ENCODE measurements around the gene NXN.
"Not testable (repeated sequence)": the region's sequence is repeated elsewhere in the genome, so short reads cannot be mapped to it uniquely, and the experiment has no call there.

The NXN gene

DNA sequence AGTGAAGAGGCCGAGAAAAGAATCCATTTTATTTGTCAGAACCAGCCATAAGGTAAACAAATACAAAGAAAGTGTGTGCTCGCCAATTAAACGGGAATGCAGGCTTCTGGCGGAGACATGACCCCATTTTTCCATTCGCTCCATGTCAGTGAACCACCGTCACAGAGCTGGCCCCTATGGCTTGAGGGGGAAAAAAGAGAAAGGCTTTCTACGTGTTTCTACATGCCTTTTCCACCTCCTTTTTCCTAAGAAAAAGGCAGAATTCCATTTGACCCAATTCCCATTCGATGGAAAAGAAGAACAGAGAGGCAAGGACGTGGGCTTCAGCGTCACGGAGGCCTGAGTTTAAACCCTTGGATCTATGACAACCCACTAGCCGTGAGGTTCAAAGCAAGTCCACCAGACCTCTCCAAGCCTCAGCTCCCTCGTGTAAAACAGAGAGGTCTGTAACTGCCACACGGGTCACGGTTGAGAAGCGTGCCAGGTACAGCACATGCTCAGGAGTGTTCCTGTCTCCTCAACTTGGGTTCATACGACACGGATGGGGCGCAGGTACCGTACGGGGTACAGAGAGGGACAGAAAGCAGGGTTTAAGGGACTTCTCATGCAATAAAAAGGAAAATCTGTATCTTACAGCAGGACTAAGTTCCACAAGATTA is 91.9 kb downstream of the NXN start:
- no peak for DNase-seq (ENCODE audit: low read depth)

DNA sequence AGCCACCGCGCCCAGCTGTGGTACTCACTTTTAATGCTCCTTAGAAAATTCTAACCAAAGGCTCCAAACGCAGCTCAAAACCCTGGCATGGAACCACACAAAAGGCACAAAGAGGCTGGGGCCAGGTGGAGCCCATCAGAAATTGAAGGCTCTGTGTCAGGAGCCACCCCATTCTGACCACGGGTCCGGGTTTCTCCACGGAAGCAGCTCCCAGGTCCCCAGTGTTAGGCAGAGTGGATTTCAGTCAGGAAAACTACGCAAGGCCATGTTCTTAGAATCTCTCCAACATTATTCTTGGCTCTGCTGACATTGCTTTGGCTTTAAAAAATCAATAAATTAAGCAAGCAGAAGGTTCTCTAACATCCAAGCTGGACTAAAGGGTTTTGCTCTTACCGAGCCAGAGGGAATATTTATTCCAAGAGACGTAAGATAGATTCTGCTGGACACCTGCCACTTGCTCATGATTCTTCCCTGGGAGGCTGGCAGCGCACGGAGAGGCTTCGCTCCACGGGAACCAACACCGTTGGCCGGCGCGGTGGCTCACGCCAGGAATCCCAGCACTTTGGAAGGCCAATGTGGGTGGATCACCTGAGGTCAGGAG is 93.5 kb downstream of the NXN start:
- DNase-seq (ENCODE audit: low read depth), result no peak

DNA sequence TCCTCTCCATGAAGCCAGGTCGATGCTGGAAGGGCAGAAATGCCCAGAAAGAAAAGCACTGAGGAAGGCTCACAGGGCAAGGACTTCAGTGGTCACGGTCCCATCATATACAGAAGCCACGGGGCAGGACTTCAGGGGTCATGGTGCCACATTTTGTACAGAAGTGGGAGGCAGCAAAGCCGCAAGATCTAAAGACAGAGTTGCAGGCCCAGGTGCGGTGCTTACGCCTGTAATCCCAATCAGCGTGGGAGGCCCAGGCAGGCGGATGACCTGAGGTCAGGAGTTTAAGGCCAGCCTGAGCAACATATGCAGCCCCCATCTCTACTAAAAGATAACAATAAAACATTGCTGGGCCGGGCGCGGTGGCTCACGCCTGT is 96.0 kb downstream of the NXN start:
- no peak for DNase-seq (ENCODE audit: low read depth)

DNA sequence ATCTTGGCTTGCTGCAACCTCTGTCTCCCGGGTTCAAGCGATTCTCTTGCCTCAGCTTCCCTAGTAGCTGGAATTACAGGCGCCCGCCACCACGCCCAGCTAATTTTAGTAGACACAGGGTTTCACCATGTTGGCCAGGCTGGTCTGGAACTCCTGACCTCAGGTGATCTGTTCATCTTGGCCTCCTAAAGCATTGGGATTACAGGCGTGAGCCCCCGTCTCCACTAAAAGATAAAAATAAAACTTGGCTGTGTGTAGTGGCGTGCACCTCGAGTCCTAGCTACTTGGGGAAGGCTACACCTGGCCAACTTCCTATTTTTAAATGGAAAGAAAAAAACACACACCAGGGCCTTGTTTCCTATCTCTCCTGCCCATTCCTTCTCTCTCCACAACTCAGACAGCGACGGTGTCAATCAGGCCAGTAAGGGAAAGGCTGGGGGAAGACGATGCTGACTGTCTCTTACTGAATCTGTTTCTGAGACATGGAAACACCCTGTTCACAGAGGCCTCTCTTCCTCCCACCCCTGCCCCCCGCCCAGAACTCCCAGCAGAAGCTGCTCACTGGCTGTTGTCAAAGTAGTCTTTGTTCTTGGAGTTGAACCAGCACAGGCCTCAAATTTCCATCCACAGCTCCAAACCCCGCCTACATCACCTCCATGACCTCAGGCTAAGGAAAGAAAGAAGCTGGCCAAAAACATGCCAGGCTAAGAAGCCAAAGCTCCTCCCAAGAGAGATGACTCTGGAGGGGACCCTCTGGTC is 96.6 kb downstream of the NXN start:
- DNase-seq (ENCODE audit: low read depth), result no peak

- DNase-seq (ENCODE audit: low read depth), result no peak
Observed at GRCh38 chr17:881778-882177, 97.8 kb downstream of the NXN start.

DNA sequence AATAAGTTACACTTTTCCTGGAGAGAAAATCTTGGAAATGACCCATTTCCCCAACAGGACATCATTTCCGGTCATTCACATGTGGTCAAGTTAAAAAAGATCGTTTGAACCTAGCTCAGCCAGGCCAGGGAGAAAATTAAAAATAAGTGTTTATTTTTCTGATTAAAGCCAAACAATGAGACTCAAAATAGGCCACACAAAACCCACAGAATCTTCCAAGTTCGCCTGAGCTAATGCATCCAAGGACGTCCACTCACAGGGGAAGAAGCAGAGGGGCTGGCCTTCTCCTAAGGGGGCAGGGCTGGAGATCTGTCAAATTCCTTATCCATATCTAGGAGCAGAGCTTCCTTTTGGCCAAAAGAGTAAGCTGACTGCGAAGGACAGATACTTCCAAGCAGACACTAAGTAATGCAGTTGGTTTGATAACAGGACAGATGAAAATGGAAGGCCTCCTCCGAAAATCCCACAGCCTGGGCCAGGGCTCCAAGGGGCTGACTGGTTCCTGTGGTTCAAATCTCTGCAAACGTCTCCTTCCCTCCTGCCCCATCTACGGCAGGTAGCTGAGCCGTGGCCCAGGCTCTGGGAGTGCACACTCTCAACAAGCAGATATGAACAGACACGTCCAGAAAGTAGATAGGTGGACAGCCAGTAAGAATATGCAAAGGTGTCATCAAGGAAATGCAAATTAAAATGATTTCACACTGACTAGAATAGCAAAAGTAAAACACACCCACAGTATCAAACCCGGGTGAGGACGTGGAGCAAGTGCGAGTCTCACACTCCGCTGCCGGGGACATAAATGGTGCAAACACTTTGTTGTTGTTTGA is 98.9 kb downstream of the NXN start:
- no peak for DNase-seq (ENCODE audit: low read depth)

DNA sequence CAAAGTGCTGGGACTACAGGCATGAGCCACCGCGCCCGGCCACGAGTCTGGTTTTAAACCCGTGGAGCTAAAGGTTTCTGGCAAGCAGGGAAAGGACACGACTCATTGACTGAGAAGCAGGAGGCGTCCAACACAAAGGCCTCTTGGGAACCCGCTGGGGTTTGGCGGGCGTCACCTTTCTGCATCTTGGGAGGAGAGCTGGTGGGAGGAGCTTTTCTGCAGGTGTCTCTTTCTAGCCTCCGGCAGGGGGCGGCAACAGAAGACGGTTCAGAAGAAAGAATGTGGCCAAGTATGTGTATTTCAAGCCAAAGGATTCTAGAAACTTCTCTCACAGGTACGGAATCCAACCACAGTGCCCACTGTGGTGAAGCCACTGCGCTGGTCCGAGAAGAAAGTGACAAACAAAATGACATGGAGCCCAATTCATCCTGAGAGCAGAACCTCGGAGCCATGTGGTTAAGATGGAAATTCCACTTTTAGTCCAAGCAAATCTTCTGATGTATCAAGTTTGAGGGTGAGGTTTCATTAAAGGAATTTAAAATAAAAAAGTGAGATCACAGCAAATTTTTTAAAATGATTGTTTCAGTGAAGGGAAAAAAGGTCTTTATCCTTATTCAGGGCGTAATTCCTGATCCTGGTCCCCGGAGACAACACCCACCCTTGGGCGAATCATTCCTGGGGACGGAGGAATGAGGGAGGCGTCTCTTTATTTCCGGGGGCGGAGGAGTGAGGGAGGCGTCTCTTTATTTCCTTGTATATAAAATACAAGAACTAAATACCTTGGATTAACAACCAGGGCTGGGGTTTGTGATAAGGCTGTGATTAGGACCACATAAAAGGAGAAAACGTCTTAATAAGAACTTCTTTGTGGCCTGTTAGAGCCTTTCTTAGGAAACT is 99.8 kb downstream of the NXN start:
- DNase-seq (ENCODE audit: low read depth), result peak; percentile 30

GRCh38 chr17:877630-878029 is 101.9 kb downstream of the NXN start:
- no peak for DNase-seq (ENCODE audit: low read depth)

- DNase-seq (ENCODE audit: low read depth), result no peak
Observed at GRCh38 chr17:876272-876671, 103.3 kb downstream of the NXN start.

DNA sequence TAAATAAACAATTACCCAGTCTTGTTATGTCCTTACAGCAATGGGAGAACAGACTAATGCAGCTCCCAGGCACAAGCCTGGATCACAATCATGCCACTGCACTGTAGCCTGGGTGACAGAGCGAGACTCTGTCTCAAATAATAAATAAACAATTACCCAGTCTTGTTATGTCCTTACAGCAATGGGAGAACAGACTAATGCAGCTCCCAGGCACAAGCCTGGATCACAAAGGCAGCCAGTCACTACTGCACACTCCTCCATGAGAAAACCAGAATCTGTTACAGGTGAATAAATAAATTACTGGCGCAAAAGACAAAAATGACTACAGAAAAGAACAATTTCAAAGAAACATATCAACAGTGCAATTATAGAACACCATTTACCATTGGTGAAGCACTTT is 105.0 kb downstream of the NXN start:
- DNase-seq (ENCODE audit: low read depth), result not testable (repeated sequence)

- no peak for DNase-seq (ENCODE audit: low read depth)
Observed at GRCh38 chr17:872855-873254, 106.7 kb downstream of the NXN start.

DNA sequence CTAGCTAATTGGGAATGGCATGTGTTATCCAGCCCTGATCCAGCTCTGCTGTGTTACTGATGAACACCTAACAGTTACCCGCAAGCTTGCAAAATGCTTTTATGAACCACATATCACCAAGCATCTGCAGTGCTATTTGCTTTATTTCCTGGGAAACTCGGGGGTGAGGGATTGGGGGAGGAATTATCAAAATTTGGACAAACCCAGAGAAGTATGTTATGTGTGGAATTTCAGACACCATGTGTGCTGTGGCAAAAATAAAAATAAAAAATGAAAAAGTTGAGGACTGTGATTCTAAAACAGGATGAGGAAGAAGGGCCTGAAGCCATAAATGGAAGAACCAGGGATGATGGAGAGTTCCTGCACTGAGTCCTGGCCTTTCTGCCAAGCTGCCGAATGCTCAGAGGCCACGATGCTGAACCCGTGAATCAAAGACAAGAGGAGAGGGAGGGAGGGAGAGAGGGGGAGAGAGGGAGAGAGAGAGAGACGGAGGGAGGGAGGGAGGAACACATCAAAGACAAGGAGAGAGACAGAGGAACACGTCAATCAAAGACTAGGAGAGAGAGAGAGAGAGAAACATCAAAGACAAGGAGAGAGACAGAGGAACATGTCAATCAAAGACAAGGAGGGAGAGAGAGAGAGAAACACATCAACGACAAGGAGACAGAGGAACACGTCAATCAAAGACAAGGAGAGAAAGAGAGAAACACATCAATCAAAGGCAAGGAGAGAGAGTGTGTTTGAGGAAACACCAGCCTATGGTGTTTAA is 107.6 kb downstream of the NXN start:
- no peak for DNase-seq (ENCODE audit: low read depth)

- no peak for DNase-seq (ENCODE audit: low read depth)
Observed at GRCh38 chr17:869567-870525, 109.7 kb downstream of the NXN start.

- no peak for DNase-seq (ENCODE audit: low read depth)
Observed at GRCh38 chr17:869086-869485, 110.5 kb downstream of the NXN start.

GRCh38 chr17:867896-868489 is 111.6 kb downstream of the NXN start:
- no peak for DNase-seq (ENCODE audit: low read depth)

GRCh38 chr17:867238-867637 is 112.3 kb downstream of the NXN start:
- not testable (repeated sequence) for DNase-seq (ENCODE audit: low read depth)

DNA sequence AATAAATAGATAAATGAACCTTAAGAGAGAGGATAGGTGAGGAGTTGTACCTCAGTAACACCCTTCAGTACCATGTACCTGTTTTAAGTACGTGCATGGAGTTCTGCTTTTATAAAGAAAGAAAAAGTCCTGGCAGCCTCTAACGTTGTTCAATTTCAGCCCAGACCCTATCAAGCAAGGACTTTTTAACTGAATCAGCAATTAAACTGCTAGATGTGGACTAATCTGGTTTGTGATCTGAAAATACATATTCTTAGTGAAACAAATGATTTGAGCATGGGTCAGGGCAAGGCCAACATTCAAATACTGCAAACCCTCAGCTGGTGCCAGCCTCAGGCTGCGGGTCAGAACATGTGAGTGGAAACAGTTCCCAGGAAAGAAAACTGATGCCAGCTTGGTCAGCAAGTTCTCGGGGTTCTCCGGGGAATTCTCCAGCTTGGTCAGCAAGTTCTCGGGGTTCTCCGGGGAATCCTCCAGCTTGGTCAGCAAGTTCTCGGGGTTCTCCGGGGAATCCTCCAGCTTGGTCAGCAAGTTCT is 112.9 kb downstream of the NXN start:
- DNase-seq (ENCODE audit: low read depth), result no peak

- no peak for DNase-seq (ENCODE audit: low read depth)
Observed at GRCh38 chr17:864315-864714, 115.3 kb downstream of the NXN start.

GRCh38 chr17:863880-864279 is 115.7 kb downstream of the NXN start:
- no peak for DNase-seq (ENCODE audit: low read depth)

Measured in stimulated activated CD8-positive, alpha-beta memory T cell treated with anti-CD3 and anti-CD28 coated beads, Interleukin-4, amount 100 ng/mL, for 24 hours (primary cell).